Activated CD8-positive, alpha-beta T cell treated with anti-CD3 and anti-CD28 coated beads, Interleukin-2, amount 10 ng/mL, durations not matched to agents 7 days and 5 days (primary cell): ENCODE results near the gene SIPA1L3. TPM values are rescaled to one million over a fixed set of nuclear protein-coding genes. Genes with fewer than 3 reads are reported as not detected.

Experiments used
- ATAC-seq: fragments of 150-1000 bp; cut with Tn5 transposase; one replicate; pipeline ENCODE4 v1.10.0; 2021; ENCODE audit warnings: moderate library complexity
- CTCF ChIA-PET: fragments of 350-600 bp; sonication (Branson Sonifier 250); formaldehyde crosslinking; loops from one replicate; lab custom pipeline; 2021; ENCODE audit warnings: antibody characterized with exemption; lab: Charles Lee
- POLR2A ChIA-PET: fragments of 350-600 bp; sonication (Branson Sonifier 250); formaldehyde crosslinking; loops from one replicate; lab custom pipeline; 2021; ENCODE audit warnings: antibody characterized with exemption; lab: Charles Lee
- DNase-seq: peaks from one replicate; pipeline ENCODE4 v3.0.0-alpha.2; 2020
- H3K27ac Mint-ChIP-seq: one replicate; pipeline ENCODE4 v1.8.0; 2021; ENCODE audit warnings: mild to moderate bottlenecking, mixed read lengths
- H3K27me3 Mint-ChIP-seq: one replicate; pipeline ENCODE4 v1.8.0; 2021; ENCODE audit warnings: low read depth, mixed read lengths
- H3K36me3 Mint-ChIP-seq: one replicate; pipeline ENCODE4 v1.8.0; 2021; ENCODE audit warnings: low read depth, mixed read lengths
- H3K4me1 Mint-ChIP-seq: one replicate; pipeline ENCODE4 v1.8.0; 2021; ENCODE audit warnings: low read depth, mixed read lengths
- H3K4me3 Mint-ChIP-seq: one replicate; pipeline ENCODE4 v1.8.0; 2021; ENCODE audit warnings: mild to moderate bottlenecking, mixed read lengths
- H3K9me3 Mint-ChIP-seq: one replicate; pipeline ENCODE4 v1.8.0; 2022; ENCODE audit warnings: mixed read lengths; ENCODE audit not compliant: insufficient read depth
- total RNA-seq, 2 experiments: library from RNA; stranded (reverse); gene quantifications; one replicate each; pipeline ENCODE4 v1.2.3, GENCODE V29; 2021

Gene SIPA1L3
- total RNA-seq, 2 experiments from 2014 or later: 18.3 to 20.2 TPM

DNA sequence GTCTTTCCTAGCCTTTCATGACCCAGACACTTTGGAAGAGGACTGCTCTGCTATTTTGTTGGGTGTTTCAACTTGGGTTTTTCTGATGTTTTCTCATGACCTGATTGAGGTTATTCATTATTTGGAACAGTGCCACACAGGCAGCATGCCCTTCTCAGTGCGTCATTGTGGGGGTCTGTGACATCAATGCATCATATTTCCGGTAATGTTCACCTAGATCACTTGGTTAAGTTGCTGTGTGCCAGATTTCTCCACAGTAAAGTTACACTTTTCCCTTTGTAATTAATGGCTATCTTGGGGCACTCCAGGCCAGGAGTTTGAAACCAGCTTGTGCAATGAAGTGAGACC lies 124.4 kb downstream of the SIPA1L3 start:
- ChIA-PET CTCF (no interaction called here), POLR2A (interaction anchor here (0.6 kb wide), 1 partner anchor 311 kb away, joined by 3 read pairs; no protein-coding TSS in a partner anchor)
- Mint-ChIP-seq H3K27me3 (no peaks in the 10 kb centered on the region), H3K9me3 (no peaks in the 10 kb centered on the region), H3K4me3 (no peak overlapping the region), H3K36me3 (peaks cover 2% of the 10 kb centered on the region), H3K4me1 (no peaks in the 10 kb centered on the region), H3K27ac (no peak overlapping the region)
- ATAC-seq (no peak), DNase-seq (no peak)

DNA sequence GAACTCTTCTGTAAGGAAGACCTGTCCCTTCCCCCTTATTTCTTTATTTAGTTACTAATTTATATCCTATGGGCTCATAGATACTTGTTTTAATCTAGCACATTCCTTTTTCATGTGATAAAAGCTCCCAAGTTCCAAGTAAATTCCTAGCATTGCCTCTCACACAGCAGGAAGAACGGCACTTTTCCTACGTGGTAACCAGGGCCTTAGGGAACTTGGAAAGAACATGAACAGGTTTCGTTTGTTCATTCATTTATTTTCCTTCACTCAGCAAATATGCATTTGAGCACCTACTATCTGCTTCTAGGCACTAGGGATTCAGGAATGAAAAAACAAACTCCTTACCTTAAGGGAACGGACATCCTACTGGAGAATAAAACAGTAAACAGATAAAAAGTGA lies 125.1 kb downstream of the SIPA1L3 start:
- no peak overlapping the region for H3K4me3 Mint-ChIP-seq
- CTCF ChIA-PET: no interaction called here
- DNase-seq (no peak), ATAC-seq (no peak)
- no peaks in the 10 kb centered on the region for H3K4me1 Mint-ChIP-seq
- POLR2A ChIA-PET: no interaction called here
- no peak overlapping the region for H3K27ac Mint-ChIP-seq
- no peaks in the 10 kb centered on the region for H3K9me3 Mint-ChIP-seq
- no peaks in the 10 kb centered on the region for H3K27me3 Mint-ChIP-seq
- H3K36me3 Mint-ChIP-seq: peaks cover 2% of the 10 kb centered on the region

DNA sequence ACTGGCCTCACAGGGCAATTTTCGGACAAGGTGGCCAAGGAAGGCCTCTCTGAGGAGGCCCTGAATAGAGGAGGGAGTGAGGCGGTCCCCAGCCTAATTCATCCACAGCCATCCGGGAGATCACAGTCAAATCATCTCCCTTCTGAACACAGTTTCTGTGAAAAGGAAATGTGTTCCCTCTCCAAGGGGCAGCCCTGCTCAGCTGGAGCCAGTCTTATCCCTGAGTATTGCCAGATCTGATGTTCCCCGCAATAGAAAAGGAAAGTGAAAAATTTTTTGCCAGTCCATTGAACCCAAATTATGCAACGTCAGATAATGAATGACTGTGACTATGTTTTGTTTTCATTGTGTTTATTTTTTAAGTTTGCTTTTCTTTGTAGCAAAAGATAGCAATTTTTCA lies 125.9 kb downstream of the SIPA1L3 start:
- DNase-seq (no peak), ATAC-seq (no peak)
- H3K27me3 Mint-ChIP-seq: no peaks in the 10 kb centered on the region
- H3K4me1 Mint-ChIP-seq: no peaks in the 10 kb centered on the region
- ChIA-PET CTCF (no interaction called here), POLR2A (no interaction called here)
- peaks cover 2% of the 10 kb centered on the region for H3K36me3 Mint-ChIP-seq
- no peak overlapping the region for H3K27ac Mint-ChIP-seq
- H3K9me3 Mint-ChIP-seq: no peaks in the 10 kb centered on the region
- no peak overlapping the region for H3K4me3 Mint-ChIP-seq

- ChIA-PET POLR2A (no interaction called here), CTCF (no interaction called here)
- DNase-seq (no peak), ATAC-seq (no peak)
- H3K4me3 Mint-ChIP-seq: no peak overlapping the region
- H3K27ac Mint-ChIP-seq: no peak overlapping the region
- H3K9me3 Mint-ChIP-seq: no peaks in the 10 kb centered on the region
- H3K27me3 Mint-ChIP-seq: no peaks in the 10 kb centered on the region
- H3K36me3 Mint-ChIP-seq: peaks cover 2% of the 10 kb centered on the region
- H3K4me1 Mint-ChIP-seq: no peaks in the 10 kb centered on the region
These were observed 126.9 kb downstream of the SIPA1L3 start for GRCh38 chr19:38033658-38034491.

- H3K4me3 Mint-ChIP-seq: no peak overlapping the region
- H3K9me3 Mint-ChIP-seq: no peaks in the 10 kb centered on the region
- POLR2A ChIA-PET: no interaction called here
- H3K4me1 Mint-ChIP-seq: no peaks in the 10 kb centered on the region
- CTCF ChIA-PET: no interaction called here
- DNase-seq (no peak), ATAC-seq (no peak)
- peaks cover 2% of the 10 kb centered on the region for H3K36me3 Mint-ChIP-seq
- H3K27ac Mint-ChIP-seq: no peak overlapping the region
- H3K27me3 Mint-ChIP-seq: no peaks in the 10 kb centered on the region
These were observed 127.5 kb downstream of the SIPA1L3 start for GRCh38 chr19:38034492-38034860.

DNA sequence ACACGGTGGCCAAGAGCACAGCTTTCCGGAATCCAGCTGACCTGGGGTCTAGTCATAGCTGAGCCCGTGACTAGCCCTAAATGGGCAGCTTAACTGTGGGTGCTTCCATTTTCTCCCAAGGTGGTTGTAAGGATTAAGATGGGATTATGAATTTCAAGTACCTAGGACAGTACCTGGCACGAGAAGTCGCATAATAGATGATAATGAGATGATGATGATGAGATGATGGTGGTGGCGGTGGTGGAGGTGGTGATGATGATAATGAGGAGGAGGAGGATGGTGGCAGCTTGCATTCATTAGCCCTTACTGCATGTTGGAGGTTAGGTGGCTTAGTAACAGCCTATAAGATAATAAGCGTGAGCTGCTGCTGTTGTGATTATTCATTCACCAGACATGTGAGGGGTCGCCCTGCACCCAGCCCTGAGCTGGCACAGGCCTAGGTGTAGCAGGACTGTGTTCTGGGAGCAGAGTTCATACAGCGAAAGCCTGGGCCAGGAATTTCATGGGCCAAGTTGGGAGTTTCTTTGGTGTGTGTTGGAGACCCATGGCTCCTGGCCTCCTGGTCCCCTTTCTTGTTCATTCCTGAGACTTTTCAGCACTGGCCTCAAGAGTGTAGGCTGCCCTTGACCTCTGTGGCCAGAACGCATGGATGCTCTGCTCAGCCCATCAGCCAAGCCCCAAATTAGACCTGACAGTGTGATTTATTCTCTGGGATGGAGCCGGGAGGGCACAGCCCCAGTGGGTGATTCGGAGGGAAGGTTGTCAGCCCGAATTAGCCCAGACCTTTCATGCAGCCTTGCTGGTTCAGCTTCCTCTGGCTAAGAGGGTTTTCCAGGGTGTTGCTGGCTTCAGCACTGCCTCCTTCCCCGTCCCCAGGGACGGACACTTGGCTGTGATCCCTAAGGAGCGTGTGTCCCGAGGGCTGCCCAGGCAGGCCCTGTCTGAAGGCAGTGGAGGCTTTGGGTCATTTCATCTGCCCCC lies 128.8 kb downstream of the SIPA1L3 start:
- DNase-seq: no peak
- ChIA-PET CTCF (no interaction called here), POLR2A (no interaction called here)
- Mint-ChIP-seq H3K27ac (no peak overlapping the region), H3K4me1 (no peaks in the 10 kb centered on the region), H3K4me3 (no peak overlapping the region), H3K27me3 (no peaks in the 10 kb centered on the region), H3K36me3 (no peaks in the 10 kb centered on the region), H3K9me3 (no peaks in the 10 kb centered on the region)
- no peak for ATAC-seq

GRCh38 chr19:38036707-38037611 lies 130.0 kb downstream of the SIPA1L3 start:
- Mint-ChIP-seq H3K4me1 (no peaks in the 10 kb centered on the region), H3K27ac (no peak overlapping the region), H3K9me3 (no peaks in the 10 kb centered on the region), H3K4me3 (no peak overlapping the region), H3K36me3 (no peaks in the 10 kb centered on the region), H3K27me3 (no peaks in the 10 kb centered on the region)
- ATAC-seq (no peak), DNase-seq (no peak)
- POLR2A ChIA-PET: no interaction called here
- CTCF ChIA-PET: interaction anchor here (1.1 kb wide), 1 partner anchor 134 kb away, joined by 4 read pairs; no protein-coding TSS in a partner anchor

- no peaks in the 10 kb centered on the region for H3K9me3 Mint-ChIP-seq
- ChIA-PET POLR2A (no interaction called here), CTCF (no interaction called here)
- H3K4me3 Mint-ChIP-seq: no peak overlapping the region
- no peaks in the 10 kb centered on the region for H3K36me3 Mint-ChIP-seq
- H3K4me1 Mint-ChIP-seq: peaks cover 2% of the 10 kb centered on the region
- no peak for ATAC-seq
- H3K27me3 Mint-ChIP-seq: no peaks in the 10 kb centered on the region
- H3K27ac Mint-ChIP-seq: no peak overlapping the region
- DNase-seq: no peak
These were observed 133.0 kb downstream of the SIPA1L3 start for GRCh38 chr19:38039966-38040365.

DNA sequence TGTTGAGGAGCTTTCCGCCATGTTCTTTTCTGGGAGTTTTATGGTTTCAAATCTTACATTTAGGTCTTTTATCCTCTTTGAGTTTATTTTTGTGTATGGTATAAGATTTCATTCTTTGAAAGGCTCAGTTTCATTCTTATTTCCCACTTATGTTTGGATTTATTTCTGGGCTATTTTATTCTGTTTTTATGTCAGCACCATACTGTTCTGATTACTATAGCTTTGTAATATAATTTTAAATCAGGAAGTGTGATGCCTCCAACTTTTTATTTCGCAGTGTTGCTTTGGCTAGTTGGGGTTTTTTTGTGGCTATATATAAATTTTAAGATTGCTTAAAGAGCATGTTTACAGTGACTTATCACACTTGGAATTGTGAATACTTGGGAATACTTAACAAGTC lies 135.1 kb downstream of the SIPA1L3 start:
- Mint-ChIP-seq H3K4me1 (peaks cover 21% of the 10 kb centered on the region), H3K27ac (no peak overlapping the region), H3K9me3 (no peaks in the 10 kb centered on the region), H3K36me3 (no peaks in the 10 kb centered on the region), H3K4me3 (no peak overlapping the region), H3K27me3 (no peaks in the 10 kb centered on the region)
- ChIA-PET CTCF (interaction anchor here (0.9 to 2.2 kb wide), 3 partner anchors 37 to 140 kb away, joined by 3 to 9 read pairs (median 4); no protein-coding TSS in a partner anchor), POLR2A (interaction anchor here (1.0 kb wide), 1 partner anchor 21 kb away, joined by 3 read pairs; no protein-coding TSS in a partner anchor)
- DNase-seq (no peak), ATAC-seq (no peak)

DNA sequence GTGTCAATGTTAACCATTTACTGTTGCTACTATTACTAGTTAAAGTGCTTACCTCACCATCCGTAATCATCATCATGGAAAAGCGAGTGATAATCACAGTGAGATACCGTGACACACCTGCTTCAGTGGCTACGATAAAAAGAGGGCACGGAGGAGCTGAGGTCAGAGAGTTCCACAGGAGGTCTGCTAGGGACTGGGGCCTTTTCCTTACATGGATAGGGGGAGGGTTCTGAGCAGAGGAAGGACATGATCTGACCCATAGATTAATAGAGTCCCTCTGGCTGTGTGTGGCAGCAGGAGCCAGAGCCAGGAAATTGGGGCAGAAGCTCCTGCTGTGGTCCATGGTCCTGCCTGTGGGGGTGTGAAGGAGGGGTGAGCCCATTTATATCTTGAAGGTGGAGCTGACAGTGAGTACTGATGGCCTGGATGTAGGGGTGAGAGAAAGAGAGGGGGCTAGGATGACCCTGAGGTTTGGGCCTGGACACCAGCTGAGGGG lies 136.7 kb downstream of the SIPA1L3 start:
- Mint-ChIP-seq H3K4me1 (peaks cover 36% of the 10 kb centered on the region), H3K27ac (peak overlapping the region; percentile 10), H3K4me3 (no peak overlapping the region), H3K9me3 (no peaks in the 10 kb centered on the region), H3K36me3 (no peaks in the 10 kb centered on the region), H3K27me3 (no peaks in the 10 kb centered on the region)
- DNase-seq: no peak
- no peak for ATAC-seq
- POLR2A ChIA-PET: no interaction called here
- CTCF ChIA-PET: no interaction called here
